Kidney epithelial cell (primary cell): ENCODE measurements around the gene ADH6. TPM values are rescaled to one million over a fixed set of nuclear protein-coding genes. Genes with fewer than 3 reads are reported as not detected.
"Not testable (repeated sequence)": the region's sequence is repeated elsewhere in the genome, so short reads cannot be mapped to it uniquely, and the experiment has no call there.

ENCODE experiments used
- DNase-seq: peaks from one replicate; pipeline ENCODE4 v3.0.0-alpha.2; 2010; ENCODE audit warnings: low read depth
- H3K27me3 ChIP-seq: 2 replicates; pipeline ENCODE4 v1.6.0; 2011; ENCODE audit warnings: low read length; ENCODE audit not compliant: control insufficient read depth, insufficient read depth
- H3K36me3 ChIP-seq: 2 replicates; pipeline ENCODE4 v1.5.1; 2011; ENCODE audit warnings: low read length; ENCODE audit not compliant: control insufficient read depth, insufficient read depth
- H3K4me3 ChIP-seq: 2 replicates; pipeline ENCODE4 v1.5.1; 2011; ENCODE audit warnings: low read depth, mild to moderate bottlenecking, control low read depth, low read length
- total RNA-seq: library from RNA; depleted of rRNA; stranded (reverse); fragments of >200 nt; gene quantifications from 2 replicates; pipeline ENCODE4 v1.2.3, GENCODE V29; 2015
- TF ChIP-seq, protein P1 (sequence below): IDR thresholded peaks from 2 replicates; pipeline ENCODE4 v1.5.1; 2011; ENCODE audit warnings: mild to moderate bottlenecking, moderate library complexity, low read length, control low read depth, inconsistent platforms; ENCODE audit not compliant: insufficient read depth, poor library complexity, severe bottlenecking

ADH6 gene
- total RNA-seq = not detected in 2 replicates

DNA sequence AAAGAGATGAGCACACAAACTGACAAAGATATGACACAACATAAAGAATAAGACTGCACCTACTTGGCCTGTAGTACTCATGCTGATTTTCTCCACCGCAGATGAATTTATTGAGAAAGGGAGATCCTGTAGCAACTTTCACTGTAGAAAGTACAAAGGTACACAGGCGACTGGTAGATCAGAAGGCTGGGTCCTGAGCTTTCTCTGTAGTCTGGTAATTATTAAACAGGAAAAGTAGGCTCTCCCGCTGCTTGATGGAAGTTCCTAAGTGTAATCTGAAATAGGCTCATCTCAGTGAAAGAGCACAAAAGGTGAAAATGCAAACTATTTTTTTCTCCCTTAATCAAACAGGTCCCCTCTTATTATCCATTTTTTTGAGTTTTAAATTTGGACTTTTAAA is at the start of gene ADH6:
Gene ADH6 (minus strand): TSS at position 175 of the 400 bp plus-strand sequence. CDS start 94 bp downstream, at position 81.
- Histone ChIP-seq H3K27me3 (no peaks in the 10 kb centered on the region), H3K36me3 (no peaks in the 10 kb centered on the region), H3K4me3 (no peak within 1 kb of the TSS)
- no peak for DNase-seq
- TF ChIP-seq, protein P1, sequence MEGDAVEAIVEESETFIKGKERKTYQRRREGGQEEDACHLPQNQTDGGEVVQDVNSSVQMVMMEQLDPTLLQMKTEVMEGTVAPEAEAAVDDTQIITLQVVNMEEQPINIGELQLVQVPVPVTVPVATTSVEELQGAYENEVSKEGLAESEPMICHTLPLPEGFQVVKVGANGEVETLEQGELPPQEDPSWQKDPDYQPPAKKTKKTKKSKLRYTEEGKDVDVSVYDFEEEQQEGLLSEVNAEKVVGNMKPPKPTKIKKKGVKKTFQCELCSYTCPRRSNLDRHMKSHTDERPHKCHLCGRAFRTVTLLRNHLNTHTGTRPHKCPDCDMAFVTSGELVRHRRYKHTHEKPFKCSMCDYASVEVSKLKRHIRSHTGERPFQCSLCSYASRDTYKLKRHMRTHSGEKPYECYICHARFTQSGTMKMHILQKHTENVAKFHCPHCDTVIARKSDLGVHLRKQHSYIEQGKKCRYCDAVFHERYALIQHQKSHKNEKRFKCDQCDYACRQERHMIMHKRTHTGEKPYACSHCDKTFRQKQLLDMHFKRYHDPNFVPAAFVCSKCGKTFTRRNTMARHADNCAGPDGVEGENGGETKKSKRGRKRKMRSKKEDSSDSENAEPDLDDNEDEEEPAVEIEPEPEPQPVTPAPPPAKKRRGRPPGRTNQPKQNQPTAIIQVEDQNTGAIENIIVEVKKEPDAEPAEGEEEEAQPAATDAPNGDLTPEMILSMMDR = no peak

DNA sequence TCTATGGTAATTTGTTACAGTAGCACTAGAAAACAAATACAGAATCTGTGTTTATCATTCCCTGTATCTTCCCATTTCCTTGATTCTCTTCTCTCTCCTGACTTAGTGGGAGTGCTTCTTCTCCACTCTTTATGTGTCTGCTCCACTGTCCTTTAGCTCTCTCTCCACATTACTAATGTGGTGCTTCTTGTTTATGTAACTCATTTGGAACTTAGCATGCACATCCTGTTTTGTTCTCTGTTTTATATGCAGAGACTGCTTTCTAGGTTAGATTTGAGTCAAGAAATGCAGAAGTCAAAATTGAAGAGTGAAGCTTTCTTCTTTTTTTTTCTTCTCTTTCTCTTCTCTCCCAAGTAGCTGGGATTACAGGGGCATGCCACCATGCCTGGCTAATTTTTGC is 45.9 kb upstream of the ADH6 start:
- no peaks in the 10 kb centered on the region for H3K36me3 ChIP-seq
- TF ChIP-seq, protein P1 = no peak
- no peak for DNase-seq
- H3K4me3 ChIP-seq = no peak overlapping the region
- H3K27me3 ChIP-seq = no peaks in the 10 kb centered on the region

DNA sequence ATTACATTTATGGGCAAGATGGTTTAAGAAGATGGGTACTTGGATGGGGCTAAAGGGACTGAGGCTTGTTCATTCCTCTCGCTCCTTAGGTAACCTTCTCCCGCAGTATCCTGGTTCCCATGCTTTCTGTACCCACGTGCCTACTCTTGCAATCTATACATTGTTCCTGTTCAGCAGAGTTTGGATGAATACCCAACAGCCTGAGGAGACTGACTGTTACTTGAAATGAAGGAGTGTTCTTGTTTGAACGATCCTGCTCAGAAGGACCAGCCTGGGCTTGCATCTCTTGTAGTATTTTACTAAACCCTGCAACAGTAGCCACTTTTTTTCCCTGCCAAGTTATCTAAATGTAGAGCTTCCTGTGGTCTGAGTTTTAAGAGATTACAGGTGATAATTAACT is 33.7 kb upstream of the ADH6 start:
- no peak for DNase-seq

DNA sequence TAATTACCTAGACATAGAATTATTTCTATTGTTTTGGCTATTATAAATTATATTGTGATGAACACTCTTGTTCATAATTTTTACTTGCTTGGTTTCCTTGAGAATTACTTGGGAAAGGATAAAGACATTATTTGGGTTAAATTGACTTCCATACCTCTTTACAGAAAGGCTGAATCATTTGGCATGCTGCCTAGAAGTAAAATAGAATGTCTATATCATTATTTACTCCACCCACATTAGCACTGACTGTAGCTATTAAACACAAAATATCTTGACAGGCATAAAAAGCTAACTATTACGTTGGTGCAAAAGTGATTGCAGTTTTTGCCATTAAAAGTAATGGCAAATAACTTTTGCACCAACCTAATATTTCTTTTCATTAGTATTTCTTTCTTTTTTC is 29.7 kb upstream of the ADH6 start:
- TF ChIP-seq, protein P1 = no peak
- no peak for DNase-seq
- Histone ChIP-seq H3K27me3 (no peaks in the 10 kb centered on the region), H3K4me3 (no peak overlapping the region), H3K36me3 (no peaks in the 10 kb centered on the region)

More for the DNA sequence above, 33.7 kb upstream of the ADH6 start:
- Histone ChIP-seq H3K27me3 (no peaks in the 10 kb centered on the region), H3K4me3 (no peak overlapping the region), H3K36me3 (no peaks in the 10 kb centered on the region)
- TF ChIP-seq, protein P1 = no peak

DNA sequence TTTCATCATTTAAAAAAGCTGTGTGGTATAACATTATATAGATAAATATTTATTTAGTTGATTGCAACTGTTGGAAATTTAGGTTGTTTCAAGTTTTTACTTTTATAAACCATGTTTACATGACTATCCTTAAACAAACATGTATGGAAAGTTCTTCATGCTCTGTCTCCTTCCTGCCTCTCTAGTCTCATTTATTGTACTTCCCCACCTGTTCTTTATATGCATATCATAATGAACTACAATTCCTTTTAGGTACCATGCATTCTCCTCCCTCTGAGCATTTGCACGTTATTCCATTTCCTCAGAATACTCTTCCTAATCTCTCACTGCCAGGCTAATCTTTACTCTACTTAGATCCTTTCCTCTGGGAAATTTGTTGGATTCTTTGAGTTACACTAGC is 16.9 kb upstream of the ADH6 start:
- no peaks in the 10 kb centered on the region for H3K27me3 ChIP-seq
- H3K4me3 ChIP-seq = no peak overlapping the region
- no peak for DNase-seq
- TF ChIP-seq, protein P1 = no peak
- no peaks in the 10 kb centered on the region for H3K36me3 ChIP-seq

DNA sequence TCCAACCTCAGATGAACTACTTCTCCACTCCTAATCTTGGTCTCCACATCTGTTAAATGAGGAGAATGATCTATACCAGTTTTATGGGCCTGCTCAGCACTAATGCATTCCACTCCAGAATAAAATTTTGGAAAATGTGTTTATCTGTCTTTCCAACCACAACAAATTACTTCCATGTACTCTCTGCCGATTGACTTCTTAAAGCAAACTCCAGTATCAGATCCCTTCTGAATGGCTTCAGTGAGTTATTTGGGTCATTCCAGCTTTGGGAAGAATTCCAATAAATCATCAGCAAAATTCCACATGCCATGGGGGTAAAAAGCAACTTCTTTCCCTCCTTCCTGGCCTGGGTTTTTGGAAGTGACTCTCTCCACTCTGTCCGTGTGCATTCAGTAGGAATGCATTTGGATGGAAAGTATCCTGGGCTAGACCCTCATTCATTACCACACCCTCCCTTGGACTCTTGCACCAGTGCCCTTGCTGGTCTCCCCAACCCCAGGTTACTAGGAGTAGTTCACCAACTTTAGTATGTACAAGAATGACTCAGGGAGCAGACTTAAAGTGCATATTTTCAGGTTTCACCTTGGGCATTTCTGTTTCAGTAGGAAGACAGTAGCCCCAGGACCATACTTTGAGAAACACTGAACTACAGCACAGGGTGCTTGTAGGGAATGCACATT is 15.4 kb upstream of the ADH6 start:
- TF ChIP-seq, protein P1 = no peak
- Histone ChIP-seq H3K27me3 (no peaks in the 10 kb centered on the region), H3K36me3 (no peaks in the 10 kb centered on the region), H3K4me3 (no peak overlapping the region)
- no peak for DNase-seq

DNA sequence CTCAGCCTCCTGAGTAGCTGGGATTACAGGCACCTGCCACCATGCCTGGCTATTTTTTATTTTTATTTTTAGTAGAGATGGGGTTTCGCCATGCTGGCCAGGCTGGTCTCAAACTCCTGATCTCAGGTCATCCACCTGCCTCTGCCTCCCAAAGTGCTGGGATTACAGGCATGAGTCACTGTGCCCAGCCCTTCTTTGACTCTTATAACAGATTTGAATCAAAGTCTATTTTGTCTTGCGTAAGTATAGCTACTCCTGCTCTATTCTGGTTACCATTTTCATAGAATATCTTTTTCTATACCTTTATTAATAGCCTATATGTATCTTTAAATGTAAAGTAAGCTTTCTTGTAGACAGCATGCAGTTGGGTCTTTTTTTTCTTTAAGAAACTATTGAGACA is 14.4 kb upstream of the ADH6 start:
- not testable (repeated sequence) for H3K36me3 ChIP-seq, DNase-seq, H3K27me3 ChIP-seq, H3K4me3 ChIP-seq

DNA sequence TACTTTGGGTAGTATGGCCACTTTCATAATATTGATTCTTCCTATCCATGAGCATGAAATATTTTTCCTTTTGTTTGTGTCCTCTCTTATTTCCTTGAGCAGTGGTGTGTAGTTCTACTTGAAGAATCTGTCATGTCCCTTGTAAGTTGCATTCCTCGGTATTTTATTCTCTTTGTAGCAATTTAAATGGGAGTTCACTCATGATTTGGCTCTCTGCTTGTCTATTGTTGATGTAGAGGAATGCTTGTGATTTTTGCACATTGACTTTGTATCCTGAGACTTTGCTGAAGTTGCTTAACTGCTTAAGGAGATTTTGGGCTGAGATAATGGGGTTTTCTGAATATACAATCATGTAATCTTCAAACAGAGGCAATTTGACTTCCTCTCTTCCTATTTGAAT is 9.7 kb upstream of the ADH6 start:
- not testable (repeated sequence) for H3K36me3 ChIP-seq, DNase-seq, H3K27me3 ChIP-seq, H3K4me3 ChIP-seq

DNA sequence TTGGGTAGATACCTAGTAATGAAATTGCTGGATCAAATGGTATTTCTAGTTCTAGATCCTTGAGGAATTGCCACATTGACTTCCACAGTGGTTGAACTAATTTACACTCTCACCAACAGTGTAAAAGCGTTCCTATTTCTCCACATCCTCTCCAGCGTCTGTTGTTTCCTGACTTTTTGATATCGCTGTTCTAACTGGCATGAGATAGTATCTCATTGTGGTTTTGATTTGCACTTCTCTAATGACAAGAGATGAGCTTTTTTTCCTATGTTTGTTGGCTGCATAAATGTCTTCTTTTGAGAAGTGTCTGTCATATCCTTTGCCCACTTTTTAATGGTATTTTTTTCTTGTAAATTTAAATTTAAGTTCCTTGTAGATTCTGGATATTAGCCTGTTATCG is 8.6 kb upstream of the ADH6 start:
- H3K4me3 ChIP-seq, DNase-seq, H3K36me3 ChIP-seq: not testable (repeated sequence)

More for the DNA sequence above, 8.6 kb upstream of the ADH6 start:
- H3K27me3 ChIP-seq = not testable (repeated sequence)
